AML-193 (cell line): Measurements from ENCODE around the gene GRK6.
"Not testable (repeated sequence)": the region's sequence is repeated elsewhere in the genome, so short reads cannot be mapped to it uniquely, and the experiment has no call there.

ENCODE experiments used
- DNase-seq, 2 experiments: peaks; one replicate each; lab custom pipeline; 2025; lab: John Stamatoyannopoulos, UW

The GRK6 gene

DNA sequence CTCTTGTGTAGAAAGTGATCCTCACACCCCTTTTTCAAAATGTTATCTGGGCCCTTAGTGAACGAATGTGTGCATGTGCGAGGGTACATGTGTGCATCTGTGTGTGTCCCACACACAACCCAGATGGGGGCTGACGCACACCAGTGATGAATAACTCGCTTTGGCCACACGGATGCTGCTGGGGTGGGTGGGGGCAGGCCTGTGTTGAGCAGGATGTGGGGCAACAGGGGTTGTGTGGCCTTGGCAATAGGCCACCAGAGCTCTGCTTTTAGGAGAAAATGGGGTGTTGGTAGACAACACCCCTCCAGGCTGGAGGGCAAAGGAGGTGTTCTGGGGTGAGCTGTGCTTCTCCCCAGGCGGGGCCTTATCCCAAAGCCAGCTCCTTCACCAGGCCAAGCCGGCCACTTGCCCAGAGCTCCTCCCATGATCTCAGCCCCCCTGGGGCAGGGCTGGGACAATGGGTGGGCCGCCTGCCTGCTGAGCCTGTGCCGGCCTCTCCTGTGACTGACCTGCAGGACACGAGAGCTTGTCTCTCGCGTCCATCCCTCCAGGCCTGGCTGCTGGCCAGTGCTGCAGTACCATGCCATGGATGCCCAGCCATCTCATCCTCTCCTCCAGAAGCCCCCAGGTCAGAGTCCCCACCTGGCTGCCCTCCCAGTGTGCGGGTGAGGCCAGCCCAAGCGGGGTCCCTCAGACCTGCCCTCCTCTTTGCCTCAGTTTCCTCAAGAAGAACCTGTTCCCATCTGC, 45.3 kb downstream of the GRK6 start:
- DNase-seq: no peak

DNA sequence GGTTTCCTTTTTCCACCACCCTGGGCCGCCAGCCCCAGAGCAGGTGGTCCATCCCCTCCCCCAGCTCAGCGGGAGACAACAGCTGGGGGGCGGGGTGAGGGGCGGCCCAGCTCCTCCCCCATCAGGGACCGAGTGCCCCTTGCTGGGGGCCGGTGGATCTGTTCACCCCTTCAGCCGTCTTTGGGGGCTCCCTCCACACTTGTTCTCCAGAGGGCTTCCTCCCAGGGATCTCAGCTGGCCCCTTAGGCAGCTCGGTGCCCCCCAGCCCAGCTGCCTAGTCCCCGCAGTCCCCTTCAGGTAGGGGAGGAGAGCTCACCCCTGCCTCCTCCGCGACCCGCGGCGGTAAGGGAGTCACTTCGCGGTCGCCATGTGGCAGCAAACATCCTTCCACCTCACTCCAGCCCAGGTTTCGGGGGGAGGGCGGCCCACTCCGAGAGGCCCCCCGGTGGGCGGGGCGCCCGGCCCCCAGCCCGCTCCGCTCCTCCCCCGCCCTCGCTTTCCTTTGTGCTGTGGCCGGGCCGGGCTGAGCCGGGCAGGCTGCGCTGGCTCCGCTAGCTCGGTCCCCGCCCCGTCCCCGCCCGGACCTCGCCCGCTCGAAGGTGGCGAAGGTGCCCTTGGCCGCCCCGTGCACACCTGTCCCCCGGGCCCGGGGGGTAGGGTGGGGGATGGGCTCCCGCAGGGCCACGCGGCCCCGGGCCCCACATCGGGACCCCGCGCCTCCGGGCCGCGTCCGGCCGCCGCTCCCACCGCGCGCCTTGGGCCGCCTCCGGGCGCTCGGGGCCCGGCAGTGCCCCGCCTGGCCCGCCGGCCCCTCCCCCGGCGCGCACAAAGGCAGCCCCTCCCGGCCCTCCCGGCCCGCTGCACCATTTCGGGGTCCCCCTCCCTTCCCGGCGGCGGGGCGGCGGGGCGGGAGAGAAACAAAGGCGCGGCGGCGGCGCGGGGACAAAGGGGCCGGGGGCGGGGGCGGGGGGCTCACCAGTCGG, 46.3 kb downstream of the GRK6 start:
- no peak for DNase-seq

DNA sequence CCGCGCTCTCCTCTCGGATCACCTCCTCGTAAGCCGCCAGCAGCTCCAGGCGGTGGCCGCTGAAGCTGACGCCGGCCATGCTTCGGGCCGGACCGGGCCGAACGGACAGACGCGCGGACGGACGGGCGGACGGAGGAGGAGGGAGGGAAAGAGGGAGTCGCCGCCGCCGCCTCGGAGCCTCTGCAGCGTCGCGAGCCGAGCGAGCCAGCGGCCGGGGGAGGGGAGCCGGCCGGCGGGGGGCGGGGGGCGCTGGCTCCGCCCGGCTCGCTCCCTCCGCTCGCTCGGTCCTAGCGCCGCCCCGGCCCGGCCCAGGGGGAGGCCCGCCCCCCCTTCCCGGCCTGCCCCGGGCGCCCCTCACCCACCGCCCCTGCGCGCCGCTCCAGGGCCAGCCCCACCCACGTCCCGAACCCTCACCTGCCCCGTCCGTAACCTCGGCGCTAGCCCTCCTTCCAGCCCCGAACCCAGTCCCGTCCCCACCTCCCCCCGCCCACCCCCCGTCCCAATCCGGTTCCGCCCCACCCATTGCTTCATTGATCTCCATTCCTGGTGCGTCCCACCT, 47.0 kb downstream of the GRK6 start, which contains the start of gene DBN1:
DBN1 (minus strand) TSS at position 192 of the 559 bp plus-strand sequence; CDS start at position 79, 113 bp downstream.
- no peak for DNase-seq

DNA sequence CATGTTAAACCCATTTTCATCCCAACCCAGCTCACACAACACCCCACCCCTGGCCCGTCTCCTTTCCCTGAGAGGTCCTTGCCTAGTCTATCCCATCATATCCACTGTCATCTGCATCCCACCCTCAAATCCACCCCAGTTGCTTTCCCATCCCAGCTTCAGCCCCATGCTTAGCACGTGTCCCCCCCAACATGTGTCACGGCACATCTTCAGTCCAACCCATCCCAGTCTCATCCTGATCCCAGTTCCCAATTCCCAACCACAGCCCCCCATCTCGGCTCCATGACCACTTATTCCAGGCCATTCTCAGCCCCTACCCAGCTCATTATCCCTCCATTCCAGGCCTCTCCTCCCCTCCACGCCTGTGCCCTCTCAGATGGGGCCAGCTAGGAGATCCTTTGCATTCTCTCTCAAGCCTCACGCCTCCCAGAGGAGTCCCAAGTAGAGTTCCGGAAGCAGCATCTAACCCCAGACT, 47.6 kb downstream of the GRK6 start:
- DNase-seq: no peak

DNA sequence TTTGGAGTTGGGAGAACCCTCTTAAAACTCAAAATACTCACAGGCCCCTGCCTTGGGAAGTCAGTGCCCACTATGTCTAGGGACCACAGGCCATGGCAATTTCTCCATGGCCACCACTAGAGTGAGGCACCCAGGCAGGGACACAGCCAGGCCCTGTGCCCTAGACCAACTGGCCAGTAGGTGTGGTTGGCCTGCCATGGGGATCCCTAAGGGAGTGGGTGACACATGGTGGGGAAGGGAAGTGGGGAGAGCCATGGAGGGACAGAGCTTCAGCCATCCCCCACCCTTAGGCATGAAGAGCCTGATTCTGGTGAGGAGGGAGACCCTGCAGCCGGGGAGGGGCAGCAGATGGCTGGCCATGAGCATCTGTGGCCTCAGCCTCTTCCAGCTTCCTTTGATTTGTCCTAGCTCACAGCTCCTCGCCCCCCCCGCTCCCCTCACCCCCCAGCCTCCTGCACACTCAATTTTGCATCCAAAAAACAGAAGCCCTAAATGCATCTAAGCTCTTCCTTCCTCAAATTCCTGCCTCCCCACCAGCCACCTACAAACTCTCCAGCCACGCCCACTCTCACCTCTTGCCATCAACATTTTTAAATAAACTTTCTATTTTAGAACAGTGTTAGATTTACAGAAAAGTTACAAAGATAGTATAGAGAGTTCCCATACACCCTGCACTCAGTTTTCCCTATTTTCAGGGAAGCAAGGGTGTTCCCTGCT, 48.5 kb downstream of the GRK6 start:
- DNase-seq: no peak

DNA sequence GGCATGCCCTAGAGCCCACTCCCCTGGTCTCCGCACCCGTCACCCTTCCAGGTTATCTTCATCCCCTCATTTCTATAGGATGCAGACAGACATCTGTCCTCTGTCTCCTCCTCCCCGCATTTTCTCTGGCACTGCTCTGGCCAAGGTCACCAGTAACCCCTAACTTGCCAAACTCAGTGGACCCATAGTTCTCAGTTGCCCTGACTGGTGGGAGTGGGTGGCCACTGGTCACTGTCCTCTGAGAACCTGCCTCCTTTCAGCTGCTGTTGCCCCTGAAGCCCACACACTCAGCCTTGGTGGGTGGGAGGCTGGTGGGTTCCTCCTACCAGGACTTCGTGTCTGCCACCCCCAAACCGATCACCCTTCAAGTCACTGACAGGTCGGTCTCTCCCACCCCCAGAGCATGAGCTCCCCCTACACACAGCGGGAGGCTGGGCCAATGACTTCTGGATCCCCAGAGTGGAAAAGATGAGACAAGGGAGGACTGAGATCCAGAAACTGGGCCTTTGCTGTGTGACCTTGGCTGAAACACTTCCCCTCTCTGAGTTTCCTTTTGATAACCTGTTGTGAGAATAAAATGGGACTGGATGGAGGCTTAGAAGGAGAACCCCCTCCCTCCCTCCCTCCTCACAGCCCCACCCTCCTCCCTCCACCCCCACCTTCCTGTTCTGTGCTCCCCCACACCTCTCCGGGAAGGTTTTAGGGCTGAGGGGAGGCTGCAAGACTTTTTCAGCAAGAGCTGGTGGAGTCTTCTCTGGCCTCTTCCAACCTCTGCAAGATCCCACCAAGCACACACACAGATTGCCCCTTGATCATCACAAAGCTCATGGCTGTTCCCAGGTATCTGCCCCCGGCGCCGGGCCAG, 49.3 kb downstream of the GRK6 start:
- no peak for DNase-seq

DNA sequence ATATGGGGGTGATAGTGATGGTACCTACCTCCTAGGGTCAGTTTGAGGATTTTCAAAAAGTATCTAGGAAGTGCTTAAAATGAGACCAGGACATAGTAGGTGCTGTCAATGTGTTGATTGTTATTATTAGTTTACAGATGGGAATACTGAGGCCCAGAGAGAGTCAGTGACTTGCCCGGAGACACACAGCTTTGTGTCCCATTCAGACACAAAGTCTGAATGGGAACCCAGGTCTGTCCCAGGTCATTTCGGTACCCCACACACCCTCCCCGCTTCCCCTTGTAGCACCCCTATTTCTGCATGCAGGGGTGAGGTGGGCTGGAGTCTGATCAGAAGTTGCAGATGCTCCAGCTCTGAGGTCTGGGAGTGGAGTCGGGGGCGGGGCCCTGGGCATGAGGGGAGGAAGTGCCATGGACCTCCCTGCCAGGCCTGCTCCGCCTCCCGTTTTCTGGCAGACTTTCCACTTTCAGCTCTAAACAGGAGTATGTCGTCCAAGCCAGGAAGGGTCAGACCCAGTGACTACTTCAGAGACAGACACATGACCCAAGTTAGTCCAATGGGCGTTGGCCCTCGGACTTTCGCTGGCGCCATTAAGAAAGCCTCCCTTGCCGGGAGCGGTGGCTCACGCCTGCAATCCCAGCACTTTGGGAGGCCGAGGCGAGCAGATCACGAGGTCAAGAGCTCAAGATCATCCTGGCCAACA, 50.2 kb downstream of the GRK6 start:
- DNase-seq: no peak

DNA sequence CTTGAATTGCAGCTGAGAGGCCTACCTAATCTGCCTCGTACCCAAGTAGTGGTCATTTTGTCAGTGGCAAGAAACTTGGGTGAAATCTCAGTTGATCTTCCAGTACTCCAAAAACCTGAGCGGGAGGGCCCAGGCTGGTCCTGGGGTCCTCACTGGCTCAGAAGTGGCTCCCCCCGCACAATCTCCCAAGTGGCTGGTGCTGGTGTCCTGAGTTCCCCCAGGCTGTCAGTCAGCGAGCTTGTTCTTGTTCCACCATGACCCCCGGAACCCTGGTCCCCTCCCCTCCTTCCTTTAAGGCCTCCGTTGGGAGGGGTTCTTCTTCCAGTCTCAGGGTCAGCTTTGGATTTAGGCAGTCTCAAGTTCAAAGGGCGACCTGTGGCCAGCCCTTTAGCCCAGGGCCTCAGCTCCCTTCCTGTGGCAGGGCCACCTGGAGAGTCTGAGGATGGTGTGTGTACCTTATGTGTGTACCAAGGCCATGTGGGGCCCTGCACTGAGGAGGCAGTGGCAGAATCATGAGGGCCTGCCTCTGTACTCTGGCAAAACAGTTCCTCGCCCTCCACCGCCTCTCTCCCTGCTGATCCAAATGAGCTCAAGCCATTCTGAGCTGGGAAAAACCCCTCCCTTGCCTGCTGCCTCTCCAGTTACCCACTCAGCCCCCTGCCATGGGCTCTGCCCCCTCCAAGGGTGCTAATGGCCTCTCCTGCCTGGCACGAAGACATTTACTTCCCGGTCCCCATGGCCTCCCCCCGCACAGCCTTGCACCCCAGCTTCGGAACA, 51.4 kb downstream of the GRK6 start:
- DNase-seq: no peak

DNA sequence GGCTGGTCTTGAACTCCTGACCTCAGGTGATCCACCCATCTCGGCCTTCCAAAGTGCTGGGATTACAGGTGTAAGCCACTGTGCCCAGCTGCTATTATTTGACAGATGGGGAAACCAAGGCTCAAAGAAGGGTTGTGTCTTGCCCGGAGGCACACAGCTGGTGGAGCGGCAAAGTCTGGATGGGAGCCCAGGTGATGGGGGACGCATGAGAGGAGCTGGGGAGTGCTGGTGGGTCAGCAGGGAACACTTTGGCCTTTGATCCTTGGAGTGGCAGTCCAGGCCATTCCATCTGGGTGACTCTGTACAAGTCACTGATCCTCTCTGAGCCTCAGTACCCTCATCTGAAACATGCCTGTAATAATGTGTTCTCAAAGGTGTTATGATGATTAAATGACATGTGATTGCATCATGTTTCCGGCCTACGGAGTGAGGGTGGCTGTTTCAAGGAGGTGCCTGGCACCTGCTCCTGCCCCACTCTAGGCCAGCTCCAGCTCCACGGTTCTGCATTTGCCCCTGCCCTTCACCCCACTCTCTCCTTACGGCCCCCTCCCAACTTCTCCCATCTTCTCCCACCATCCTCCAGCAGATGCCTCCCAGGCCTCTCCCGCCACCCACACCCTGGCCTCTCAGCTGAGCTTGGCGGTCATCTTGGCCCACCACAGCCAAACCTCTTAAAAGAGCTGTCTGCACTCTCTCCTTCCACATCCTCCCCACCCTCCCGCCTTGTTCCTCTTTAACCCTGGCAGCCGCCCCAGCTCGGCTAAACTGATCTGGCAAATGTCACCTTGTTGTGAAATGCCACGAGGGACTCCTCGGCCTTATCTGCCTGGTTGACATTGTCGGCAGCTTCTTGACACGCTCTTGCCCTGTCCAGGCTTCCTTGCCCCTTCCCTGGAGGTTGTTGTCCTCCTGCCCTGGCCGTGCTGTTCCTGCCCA, 52.5 kb downstream of the GRK6 start:
- peak; percentile 86 to 89 for DNase-seq

DNA sequence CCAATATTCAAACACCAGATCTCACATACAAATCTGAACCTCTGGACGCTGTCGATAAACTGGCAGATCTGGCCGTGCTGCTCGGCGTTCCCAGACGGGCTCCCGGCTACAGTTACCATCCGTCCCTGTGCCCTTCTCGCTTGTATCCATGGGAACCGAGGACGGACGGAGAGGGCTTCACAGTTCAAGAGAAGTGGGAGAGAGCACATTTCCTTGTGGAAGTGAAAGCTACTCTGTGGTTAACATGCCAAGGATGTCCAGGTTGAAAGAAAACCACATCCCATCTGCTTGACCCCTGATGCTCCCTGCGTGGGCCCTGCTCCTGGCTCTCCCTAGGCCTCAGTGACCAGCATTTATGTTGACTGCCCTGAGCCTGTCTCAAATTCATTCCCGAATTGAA, 53.3 kb downstream of the GRK6 start:
- DNase-seq: no peak

DNA sequence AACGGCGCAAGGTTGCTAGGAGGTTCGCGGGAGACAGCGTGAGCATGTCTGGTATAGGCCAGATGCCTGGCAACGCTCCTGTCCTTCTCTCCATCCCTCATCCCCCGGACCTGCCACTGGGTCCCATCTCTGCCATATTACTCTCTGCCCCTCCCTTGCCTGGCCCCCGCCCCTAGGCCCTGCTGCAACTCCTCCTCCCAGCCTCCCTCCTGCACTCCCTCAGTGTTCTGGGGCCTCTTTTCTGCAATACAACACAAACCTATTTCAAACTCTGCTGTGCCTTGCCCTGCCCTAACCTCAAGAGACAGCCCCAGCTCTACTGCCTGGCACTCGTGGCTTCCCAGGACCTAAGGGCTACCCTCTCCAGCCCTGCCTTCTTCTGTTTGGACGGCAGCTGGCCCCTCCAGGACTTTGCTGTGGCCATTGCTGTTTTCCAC, 55.9 kb downstream of the GRK6 start:
- no peak for DNase-seq

DNA sequence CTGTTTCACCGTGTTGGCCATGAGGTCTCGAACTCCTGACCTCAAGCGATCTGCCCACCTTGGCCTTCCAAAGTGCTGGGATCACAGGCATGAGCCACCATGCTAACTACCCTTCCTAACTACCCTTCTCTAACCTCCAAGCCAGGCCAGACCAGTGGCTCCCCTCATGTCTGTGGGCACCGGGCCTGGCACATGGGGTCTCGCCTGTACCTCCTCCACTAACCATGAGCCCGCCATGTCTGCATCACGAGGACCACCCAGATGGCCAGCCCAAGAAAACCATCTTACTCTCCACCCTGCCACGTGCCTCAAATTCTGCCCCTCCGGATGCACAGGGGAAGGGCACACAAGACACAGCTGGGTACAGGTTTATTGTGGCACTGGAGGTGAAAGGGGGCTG, 56.6 kb downstream of the GRK6 start:
- DNase-seq: no peak

DNA sequence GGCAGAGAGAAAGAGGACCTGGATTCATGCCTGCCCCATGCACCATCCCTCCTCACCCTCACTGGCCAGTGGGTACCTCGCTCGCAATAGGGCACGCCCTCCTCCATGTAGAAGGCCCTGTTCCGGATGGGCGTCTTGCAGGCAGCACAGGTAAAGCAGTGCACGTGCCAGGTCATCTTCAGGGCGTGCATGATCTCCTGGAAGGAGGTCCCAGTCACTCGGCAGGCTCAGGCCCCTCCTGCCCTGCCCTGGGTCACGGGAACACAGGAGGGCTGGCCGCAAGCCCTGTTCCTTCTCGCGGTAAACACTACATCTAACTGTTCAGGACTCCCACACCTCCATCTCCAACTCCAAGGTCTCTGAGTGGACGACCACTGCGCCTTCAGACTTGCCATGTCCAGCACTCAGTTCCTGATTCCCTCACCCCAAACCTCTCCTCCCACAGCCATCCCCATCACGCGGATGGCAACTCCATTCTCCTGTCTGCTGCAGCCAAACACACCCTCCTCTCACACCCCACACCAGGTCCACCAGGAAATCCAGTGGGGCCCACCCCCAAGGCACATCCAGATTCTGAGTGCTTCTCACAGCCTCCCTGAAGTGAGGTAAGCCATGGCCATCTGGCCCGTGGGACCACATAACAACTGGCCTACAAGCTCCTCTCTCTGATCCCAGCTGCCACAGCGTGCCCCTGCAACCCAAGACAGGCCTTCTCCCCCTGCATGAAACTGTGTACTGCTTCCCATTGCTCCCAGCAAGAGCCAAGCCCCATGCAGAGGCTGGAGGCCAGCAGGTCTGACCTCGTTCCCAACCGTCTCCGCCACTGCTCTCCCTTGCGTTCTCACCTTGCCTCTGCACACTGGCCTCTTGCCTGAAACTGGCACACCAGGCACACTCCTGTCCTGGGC, 57.8 kb downstream of the GRK6 start:
- DNase-seq: no peak

DNA sequence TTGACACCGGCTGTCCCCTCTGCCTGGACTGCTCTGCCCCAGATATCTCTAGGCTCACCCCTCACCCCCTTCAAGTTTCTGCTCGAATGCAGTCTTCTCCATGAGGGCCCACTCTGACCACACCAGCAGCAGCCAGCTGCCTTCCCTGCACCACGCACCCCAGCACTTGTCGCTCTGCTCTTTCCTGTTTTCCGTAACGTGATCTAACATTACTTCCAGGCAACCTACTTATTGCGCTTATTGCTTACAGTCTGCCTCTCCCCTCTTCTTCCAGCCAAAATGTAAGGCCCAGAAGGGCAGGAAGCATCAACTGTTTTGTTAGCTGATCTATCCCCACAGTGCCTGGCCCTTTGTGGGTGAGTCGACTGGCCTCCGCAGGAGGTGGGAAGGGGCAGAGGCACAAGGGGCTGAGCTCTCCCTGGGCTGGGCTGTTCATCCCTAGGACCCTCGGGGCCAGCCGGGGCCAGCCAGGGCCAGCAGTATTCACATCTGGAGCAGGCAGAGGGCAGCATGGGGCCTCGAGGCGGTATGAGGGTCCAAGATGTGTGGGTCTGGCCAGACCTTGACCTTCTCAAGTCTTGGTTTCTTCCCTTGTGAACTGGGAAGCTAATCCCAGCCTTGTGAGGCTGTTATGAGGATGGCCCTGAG, 58.5 kb downstream of the GRK6 start:
- DNase-seq: no peak

DNA sequence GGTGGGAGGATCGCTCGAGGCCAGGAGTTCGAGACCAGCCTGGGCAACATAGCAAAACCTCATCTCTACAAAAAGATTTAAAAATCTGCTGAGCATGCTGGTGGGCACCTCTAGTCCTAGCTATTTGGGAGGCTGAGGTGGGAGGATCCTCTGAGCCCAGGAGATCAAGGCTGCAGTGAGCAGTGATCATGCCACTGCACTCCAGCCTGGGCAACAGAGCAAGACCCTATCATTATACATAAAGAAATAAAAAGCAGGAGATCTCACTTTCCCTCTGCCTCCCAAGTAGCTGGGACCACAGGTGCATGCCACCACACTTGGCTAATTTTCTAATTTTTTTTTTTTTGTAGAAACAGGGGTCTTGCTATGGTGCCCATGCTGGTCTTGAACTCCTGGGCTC, 59.3 kb downstream of the GRK6 start:
- DNase-seq: not testable (repeated sequence)

DNA sequence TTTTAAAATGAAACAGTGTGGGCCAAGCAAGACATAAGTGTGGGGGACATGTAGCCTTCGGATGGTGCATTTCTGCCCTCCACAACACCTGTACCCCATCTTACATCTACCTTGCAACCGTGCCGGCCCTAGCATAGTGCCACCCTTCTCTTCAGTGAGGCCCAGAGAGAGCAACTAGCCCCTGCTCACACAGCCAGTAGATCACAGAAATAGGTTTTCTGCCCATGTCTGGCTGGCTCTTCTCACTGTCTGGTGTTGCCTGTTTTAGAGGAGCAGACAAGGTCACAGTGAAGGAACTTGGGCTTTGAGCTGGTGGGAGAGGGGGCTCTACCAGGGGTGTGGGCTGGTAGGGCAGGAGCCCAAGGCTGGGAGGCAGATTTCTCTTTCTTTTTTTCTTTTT, 59.8 kb downstream of the GRK6 start:
- no peak for DNase-seq

DNA sequence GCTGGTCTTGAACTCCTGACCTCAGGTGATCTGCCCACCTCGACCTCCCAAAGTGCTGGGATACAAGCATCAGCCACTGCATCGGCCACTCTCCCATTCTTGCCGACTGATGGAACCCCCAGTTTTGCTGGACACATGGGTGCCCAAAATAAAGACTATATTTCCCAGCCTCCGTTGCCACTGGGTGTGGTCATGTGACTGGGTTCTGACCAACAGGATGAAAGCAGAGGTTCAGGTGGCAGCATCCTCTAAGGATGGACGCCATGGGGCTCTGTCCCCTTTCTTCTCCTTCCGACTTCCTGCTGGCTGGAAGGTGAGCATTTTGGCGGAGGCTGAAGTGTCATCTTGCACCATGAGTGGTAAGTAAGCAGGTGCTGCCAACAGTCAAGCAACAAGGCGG, 60.7 kb downstream of the GRK6 start:
- DNase-seq: no peak
